Kidney glomerular epithelial cell (primary cell): ENCODE measurements around the gene MIOS.
"Not testable (repeated sequence)": the region's sequence is repeated elsewhere in the genome, so short reads cannot be mapped to it uniquely, and the experiment has no call there.

Source experiments
- DNase-seq: peaks from one replicate; lab custom pipeline; 2025; lab: John Stamatoyannopoulos, UW

MIOS gene

GRCh38 chr7:7554649-7555575 lies 11.8 kb upstream of the MIOS start:
- DNase-seq: no peak

GRCh38 chr7:7556852-7557251 lies 9.8 kb upstream of the MIOS start:
- no peak for DNase-seq

GRCh38 chr7:7557252-7557651 lies 9.4 kb upstream of the MIOS start:
- DNase-seq: no peak

- not testable (repeated sequence) for DNase-seq
Observed at GRCh38 chr7:7561591-7561990, 5.1 kb upstream of the MIOS start.

GRCh38 chr7:7562736-7563135 lies 3.9 kb upstream of the MIOS start:
- DNase-seq: no peak

- DNase-seq: no peak
Observed at GRCh38 chr7:7563269-7563668, 3.4 kb upstream of the MIOS start.

- DNase-seq: no peak
Observed at GRCh38 chr7:7563813-7564212, 2.9 kb upstream of the MIOS start.

GRCh38 chr7:7564323-7564780 lies 2.3 kb upstream of the MIOS start:
- DNase-seq: peak; percentile 89

GRCh38 chr7:7565018-7565680 lies 1.5 kb upstream of the MIOS start:
- DNase-seq: no peak

- peak; percentile 87 for DNase-seq
Observed at GRCh38 chr7:7565746-7566650, 686 bp upstream of the MIOS start.

- DNase-seq: no peak
Observed at GRCh38 chr7:7567898-7568531, 1.3 kb downstream of the MIOS start.

GRCh38 chr7:7568553-7568952 lies 1.9 kb downstream of the MIOS start:
- no peak for DNase-seq

- no peak for DNase-seq
Observed at GRCh38 chr7:7569081-7569527, 2.4 kb downstream of the MIOS start.

- no peak for DNase-seq
Observed at GRCh38 chr7:7569615-7570014, 2.9 kb downstream of the MIOS start.

GRCh38 chr7:7570584-7570983 lies 3.9 kb downstream of the MIOS start:
- DNase-seq: no peak

GRCh38 chr7:7573701-7574100 lies 7.0 kb downstream of the MIOS start:
- no peak for DNase-seq

- DNase-seq: no peak
Observed at GRCh38 chr7:7576344-7576743, 9.7 kb downstream of the MIOS start.

- DNase-seq: no peak
Observed at GRCh38 chr7:7577888-7578287, 11.2 kb downstream of the MIOS start.

- no peak for DNase-seq
Observed at GRCh38 chr7:7579638-7580037, 13.0 kb downstream of the MIOS start.

- no peak for DNase-seq
Observed at GRCh38 chr7:7581531-7582179, 15.0 kb downstream of the MIOS start.

GRCh38 chr7:7582596-7582995 lies 15.9 kb downstream of the MIOS start:
- no peak for DNase-seq
